ENCODE data around the gene NHS. TPM values are rescaled to one million over a fixed set of nuclear protein-coding genes. Genes with fewer than 3 reads are reported as not detected.
"Not testable (repeated sequence)": the region's sequence is repeated elsewhere in the genome, so short reads cannot be mapped to it uniquely, and the experiment has no call there.

NHS gene
- total RNA-seq, 4 donors from 2014 or later = 0.20 to 0.39 (median 0.30) TPM

- DNase-seq (no peak), ATAC-seq (no peak)
- Histone ChIP-seq H3K9me3 (no peaks in the 10 kb centered on the region), H3K36me3 (no peaks in the 10 kb centered on the region), H3K27ac (no peak overlapping the region), H3K4me3 (no peak overlapping the region), H3K4me1 (no peaks in the 10 kb centered on the region), H3K27me3 (no peaks in the 10 kb centered on the region)
- in situ Hi-C loops (cut with MboI; ENCODE audit: low sequenced_read_pairs in 4 of 4) (no loop called here), intact Hi-C loops (cut with DNase I; ENCODE audit: low total_unique reads) (no loop called here)
- no peak for TF ChIP-seq POLR2A (IDR thresholded peaks at IDR 0.05)
These were observed 126.7 kb downstream of the NHS start for GRCh38 chrX:17501746-17502145.

GRCh38 chrX:17506352-17506751, 131.4 kb downstream of the NHS start:
- intact Hi-C loops (cut with DNase I; ENCODE audit: low total_unique reads); H3K36me3 ChIP-seq; H3K27ac ChIP-seq; H3K27me3 ChIP-seq; ATAC-seq; in situ Hi-C loops (cut with MboI; ENCODE audit: low sequenced_read_pairs in 4 of 4); DNase-seq; H3K4me1 ChIP-seq; H3K9me3 ChIP-seq; H3K4me3 ChIP-seq: not testable (repeated sequence)

- in situ Hi-C loops (cut with MboI; ENCODE audit: low sequenced_read_pairs in 4 of 4) = no loop called here
- intact Hi-C loops (cut with DNase I; ENCODE audit: low total_unique reads) = no loop called here
- no peaks in the 10 kb centered on the region for H3K4me1 ChIP-seq
- no peak overlapping the region for H3K4me3 ChIP-seq
- peaks cover 0 to 7% (median 0%) of the 10 kb centered on the region in 3 donors for H3K9me3 ChIP-seq
- ATAC-seq (no peak), DNase-seq (no peak)
- no peak overlapping the region for H3K27ac ChIP-seq
- H3K27me3 ChIP-seq = no peaks in the 10 kb centered on the region
- TF ChIP-seq CTCF (IDR thresholded peaks at IDR 0.05 in 4 of 5, conservative IDR thresholded peaks at IDR 0.05 in 1 of 5) (no peak), POLR2A (IDR thresholded peaks at IDR 0.05) (no peak)
- no peaks in the 10 kb centered on the region for H3K36me3 ChIP-seq
These were observed 136.6 kb downstream of the NHS start for GRCh38 chrX:17511556-17511955.

- in situ Hi-C loops (cut with MboI; ENCODE audit: low sequenced_read_pairs in 4 of 4) = no loop called here
- H3K27ac ChIP-seq = peak overlapping the region; percentile 9 to 40 (median 24)
These were observed 144.4 kb downstream of the NHS start for GRCh38 chrX:17519358-17519757.

GRCh38 chrX:17520016-17520615, 145.1 kb downstream of the NHS start:
- Histone ChIP-seq H3K4me3 (no peak overlapping the region), H3K27me3 (no peaks in the 10 kb centered on the region), H3K4me1 (no peaks in the 10 kb centered on the region), H3K9me3 (no peaks in the 10 kb centered on the region), H3K36me3 (no peaks in the 10 kb centered on the region), H3K27ac (peak overlapping the region in 1 of 4 donors; percentile 9)
- no peak for ATAC-seq
- in situ Hi-C loops (cut with MboI; ENCODE audit: low sequenced_read_pairs in 4 of 4) = no loop called here
- DNase-seq = peak in 1 of 2 donors; percentile 13
- TF ChIP-seq CTCF (IDR thresholded peaks at IDR 0.05 in 4 of 5, conservative IDR thresholded peaks at IDR 0.05 in 1 of 5) (no peak), POLR2A (IDR thresholded peaks at IDR 0.05) (no peak)
- intact Hi-C loops (cut with DNase I; ENCODE audit: low total_unique reads) = no loop called here

More at GRCh38 chrX:17519358-17519757, 144.4 kb downstream of the NHS start:
- Histone ChIP-seq H3K36me3 (no peaks in the 10 kb centered on the region), H3K4me1 (no peaks in the 10 kb centered on the region), H3K9me3 (no peaks in the 10 kb centered on the region), H3K4me3 (no peak overlapping the region), H3K27me3 (no peaks in the 10 kb centered on the region)
- ATAC-seq (peak in 1 of 2 donors; percentile 58), DNase-seq (peak; percentile 22 to 44)
- TF ChIP-seq POLR2A (IDR thresholded peaks at IDR 0.05) = no peak
- no peak for TF ChIP-seq CTCF (IDR thresholded peaks at IDR 0.05 in 4 of 5, conservative IDR thresholded peaks at IDR 0.05 in 1 of 5)
- intact Hi-C loops (cut with DNase I; ENCODE audit: low total_unique reads) = loop anchor here (2.0 kb wide), 1 partner anchor 143 kb away; no protein-coding TSS in a partner anchor
